Stimulated activated CD8-positive, alpha-beta memory T cell treated with anti-CD3 and anti-CD28 coated beads, Interleukin-12 subunit alpha, Interleukin-12 subunit beta, amount 100 ng/mL, for 24 hours (primary cell): Measurements from ENCODE around the gene RNASE3.
A peak's percentile ranks its signal among the peaks of the same experiment; 100 is the strongest.
"Not testable (repeated sequence)": the region's sequence is repeated elsewhere in the genome, so short reads cannot be mapped to it uniquely, and the experiment has no call there.

Experiments used
- DNase-seq: peaks from one replicate; pipeline ENCODE4 v3.0.0-alpha.2; 2020; ENCODE audit errors: extremely low read depth

Gene RNASE3

DNA sequence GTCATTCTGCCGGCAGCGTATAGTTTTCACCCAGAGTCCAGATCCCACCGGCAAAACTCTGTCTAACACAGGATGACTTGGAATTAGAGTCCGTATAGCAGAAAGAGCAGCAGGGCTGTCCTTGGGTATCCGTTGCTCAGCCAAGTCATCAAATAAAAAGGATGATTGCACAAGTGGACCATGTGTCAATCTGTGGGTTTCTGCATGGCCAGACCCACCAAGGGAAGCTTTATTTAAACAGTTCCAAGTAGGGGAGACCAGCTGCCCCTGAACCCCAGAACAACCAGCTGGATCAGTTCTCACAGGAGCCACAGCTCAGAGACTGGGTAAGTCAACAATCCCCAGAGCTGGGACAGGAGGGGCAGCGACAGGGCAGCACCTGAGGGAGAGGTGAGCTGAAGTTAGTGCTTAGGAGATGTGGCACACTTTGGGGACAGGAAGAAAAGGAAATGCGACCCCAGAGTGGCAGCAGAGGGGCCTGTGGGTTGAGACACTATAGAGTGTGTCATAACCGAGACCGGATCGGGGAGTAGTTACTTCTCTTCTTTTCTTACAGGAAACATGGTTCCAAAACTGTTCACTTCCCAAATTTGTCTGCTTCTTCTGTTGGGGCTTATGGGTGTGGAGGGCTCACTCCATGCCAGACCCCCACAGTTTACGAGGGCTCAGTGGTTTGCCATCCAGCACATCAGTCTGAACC lies at the start of gene RNASE3:
RNASE3 (plus strand) TSS at position 260 of the 700 bp plus-strand sequence; CDS start at position 562, 302 bp downstream.
- not testable (repeated sequence) for DNase-seq

GRCh38 chr14:20846560-20846959 lies 44.6 kb upstream of the RNASE3 start:
- no peak for DNase-seq

GRCh38 chr14:20848316-20848954 lies 42.8 kb upstream of the RNASE3 start:
- DNase-seq = no peak

- DNase-seq = no peak
Measured at GRCh38 chr14:20848955-20849570, 42.1 kb upstream of the RNASE3 start.

- DNase-seq = no peak
Measured at GRCh38 chr14:20853042-20853441, 38.1 kb upstream of the RNASE3 start.

GRCh38 chr14:20855652-20856291 lies 35.4 kb upstream of the RNASE3 start:
- DNase-seq = no peak

DNA sequence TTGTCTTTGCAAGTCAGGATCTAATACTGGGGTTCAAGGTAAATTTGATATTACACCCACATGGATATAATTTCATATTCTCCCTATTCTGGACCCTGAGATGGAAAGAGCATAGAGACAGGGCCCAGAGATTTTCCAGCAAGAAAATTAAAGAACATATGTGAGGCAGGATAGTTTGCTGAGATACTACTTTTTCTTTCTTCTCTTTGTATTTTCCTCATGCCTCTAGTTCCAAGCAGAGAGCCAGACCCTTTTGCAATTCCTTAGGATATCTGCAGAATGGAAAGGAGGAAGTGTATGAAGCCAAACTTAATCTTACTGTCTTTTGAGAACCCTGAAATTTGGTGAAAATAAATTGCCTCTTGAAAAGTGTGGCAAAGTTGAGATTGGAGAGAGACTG lies 34.0 kb upstream of the RNASE3 start:
- no peak for DNase-seq

DNA sequence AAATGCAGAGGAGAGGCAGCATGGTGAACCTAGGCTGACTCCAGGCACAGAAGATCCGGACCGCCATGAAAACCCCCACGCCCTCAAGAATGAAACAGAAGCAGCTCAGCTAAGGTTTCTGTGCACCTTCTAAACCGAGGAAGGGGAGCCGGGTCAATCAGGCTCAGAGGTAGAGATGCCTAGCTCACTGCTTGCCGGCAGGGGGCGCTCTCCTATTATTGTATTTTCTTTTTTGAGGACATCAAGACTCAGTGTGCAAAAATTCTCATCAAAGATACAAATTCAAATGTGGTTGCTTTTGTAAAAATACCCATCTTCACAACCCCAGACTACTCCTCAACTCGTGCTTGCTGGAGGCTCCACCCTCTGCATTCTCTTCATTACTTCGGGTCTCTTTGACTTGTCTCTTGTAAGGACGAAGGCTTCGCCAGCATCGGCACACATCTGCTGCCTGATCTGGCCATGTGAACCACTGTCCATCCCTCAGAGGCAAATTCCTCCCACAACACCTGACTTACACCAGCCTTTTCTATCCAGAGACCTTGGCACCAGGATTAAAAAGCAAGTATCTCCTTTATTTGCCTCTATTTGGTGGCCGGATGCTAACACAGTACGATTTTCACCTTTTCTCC lies 33.4 kb upstream of the RNASE3 start:
- peak; percentile 31 for DNase-seq

- no peak for DNase-seq
Measured at GRCh38 chr14:20866194-20866593, 25.0 kb upstream of the RNASE3 start.

GRCh38 chr14:20866963-20867362 lies 24.2 kb upstream of the RNASE3 start:
- no peak for DNase-seq

GRCh38 chr14:20873370-20874177 lies 17.6 kb upstream of the RNASE3 start:
- DNase-seq = peak; percentile 49

GRCh38 chr14:20877016-20877415 lies 14.2 kb upstream of the RNASE3 start:
- no peak for DNase-seq

GRCh38 chr14:20878695-20879094 lies 12.5 kb upstream of the RNASE3 start:
- no peak for DNase-seq

- not testable (repeated sequence) for DNase-seq
Measured at GRCh38 chr14:20881229-20881628, 10.0 kb upstream of the RNASE3 start.

GRCh38 chr14:20882787-20883186 lies 8.4 kb upstream of the RNASE3 start:
- not testable (repeated sequence) for DNase-seq

- DNase-seq = not testable (repeated sequence)
Measured at GRCh38 chr14:20888411-20888810, 2.8 kb upstream of the RNASE3 start.

DNA sequence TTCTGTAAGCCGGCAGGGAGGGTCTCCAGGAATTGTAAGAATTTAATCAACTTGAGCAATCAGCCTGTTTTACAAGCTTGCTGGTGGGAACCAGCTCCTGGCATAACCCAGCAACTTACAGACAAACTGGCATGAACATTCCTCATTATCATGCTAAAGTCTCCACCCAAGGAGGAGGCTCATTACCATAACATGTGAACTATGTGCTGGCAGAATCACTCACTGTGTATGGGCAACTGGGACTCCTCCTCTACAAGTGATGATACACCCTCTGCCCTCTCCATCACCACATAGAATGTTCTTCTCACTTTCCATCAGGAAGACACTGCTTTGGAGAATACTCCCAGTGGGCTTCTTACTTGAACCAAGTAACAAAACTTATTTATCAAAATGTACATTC lies 4.1 kb downstream of the RNASE3 start:
- not testable (repeated sequence) for DNase-seq

DNA sequence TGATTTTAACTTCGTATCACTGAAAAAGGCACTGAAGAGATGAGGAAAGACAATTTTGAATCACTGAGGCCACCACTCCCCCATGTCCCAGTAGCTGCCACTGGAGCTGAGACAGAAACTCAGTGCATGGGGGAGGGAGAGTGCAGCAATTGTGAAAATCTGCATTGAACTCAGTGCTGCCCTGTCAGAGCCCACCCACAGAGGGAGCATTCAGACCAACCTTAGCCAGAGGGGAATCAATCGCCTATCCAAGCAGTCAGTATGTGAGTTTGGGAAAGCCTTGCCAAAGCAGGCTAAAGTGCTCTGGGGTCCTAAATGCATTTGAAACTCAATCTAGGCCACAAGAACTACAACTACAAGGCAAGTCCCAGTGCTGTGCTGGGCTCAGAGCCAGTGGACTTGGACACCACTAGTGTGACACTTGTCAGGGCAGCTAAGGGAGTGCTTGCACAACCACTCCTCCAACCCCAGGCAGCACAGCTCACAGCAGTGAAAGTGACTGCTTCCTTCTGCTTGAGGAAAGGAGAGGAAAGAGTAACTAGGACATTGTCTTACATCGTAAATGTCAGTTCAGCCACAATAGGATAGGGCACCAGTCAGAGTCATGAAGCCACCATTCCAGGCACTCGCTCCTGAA lies 13.3 kb downstream of the RNASE3 start:
- no peak for DNase-seq

DNA sequence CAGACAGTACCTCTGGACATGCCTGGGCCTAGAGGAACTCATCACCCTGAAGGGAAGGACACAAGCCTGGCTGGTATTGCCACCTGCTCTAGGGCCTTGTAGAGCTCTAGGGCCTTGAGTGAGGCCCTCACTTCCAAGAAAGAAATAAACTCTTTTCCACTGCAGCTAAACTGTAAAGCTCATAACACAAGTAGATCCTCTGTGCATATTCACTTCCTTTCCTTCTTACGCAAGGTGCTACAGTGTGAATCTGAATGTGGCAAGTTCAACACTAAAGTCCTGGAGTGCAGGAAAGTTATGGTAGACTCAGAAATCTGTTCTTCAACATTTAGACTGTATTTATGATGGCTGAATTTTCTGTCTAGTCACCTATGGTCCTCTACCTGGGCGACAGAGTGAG lies 14.5 kb downstream of the RNASE3 start:
- DNase-seq = no peak

- no peak for DNase-seq
Measured at GRCh38 chr14:20907214-20907613, 16.0 kb downstream of the RNASE3 start.

DNA sequence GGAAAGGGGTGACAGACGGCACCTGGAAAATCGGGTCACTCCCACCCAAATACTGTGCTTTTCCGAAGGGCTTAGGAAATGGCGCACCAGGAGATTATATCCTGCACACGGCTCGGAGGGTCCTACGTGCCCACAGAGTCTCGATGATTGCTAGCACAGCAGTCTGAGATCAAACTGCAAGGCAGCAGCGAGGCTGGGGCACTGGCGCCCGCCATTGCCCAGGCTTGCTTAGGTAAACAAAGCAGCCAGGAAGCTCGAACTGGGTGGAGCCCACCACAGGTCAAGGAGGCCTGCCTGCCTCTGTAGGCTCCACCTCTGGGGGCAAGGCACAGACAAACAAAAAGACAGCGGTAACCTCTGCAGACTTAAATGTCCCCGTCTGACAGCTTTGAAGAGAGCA lies 19.6 kb downstream of the RNASE3 start:
- not testable (repeated sequence) for DNase-seq
